OCI-LY3 (cell line): Measurements from ENCODE around the gene RPS6KL1.
A peak's percentile ranks its signal among the peaks of the same experiment; 100 is the strongest.

Experiments
- H2AFZ ChIP-seq: fragments of 200-600, 300-600 bp; shearing (Covaris generic); 2 replicates; pipeline ENCODE4 v1.6.0; 2014; ENCODE audit warnings: antibody characterized with exemption, low read depth, low read length
- H3K27ac ChIP-seq: fragments of 200-600, 300-600 bp; sonication (generic); 2 replicates; pipeline ENCODE4 v1.5.1; 2014; ENCODE audit warnings: mild to moderate bottlenecking, low read length, moderate library complexity, mixed read lengths
- H3K27me3 ChIP-seq: fragments of 200-600, 300-600 bp; sonication (generic); 2 replicates; pipeline ENCODE4 v1.6.1; 2014; ENCODE audit warnings: low read depth, low read length, mixed read lengths
- H3K36me3 ChIP-seq: fragments of 200-600, 300-600 bp; sonication (generic); replicated peaks from 2 replicates; pipeline ENCODE3; 2014; ENCODE audit warnings: low read depth, low read length, mixed read lengths
- H3K4me1 ChIP-seq: fragments of 300-600, 200-600 bp; sonication (generic); 2 replicates; pipeline ENCODE4 v1.6.1; 2014; ENCODE audit warnings: low read length, mixed read lengths
- H3K4me2 ChIP-seq: fragments of 200-600, 300-600 bp; sonication (generic); 2 replicates; pipeline ENCODE4 v1.6.1; 2014; ENCODE audit warnings: low read length, mixed read lengths
- H3K4me3 ChIP-seq: fragments of 300-600, 200-600 bp; sonication (generic); 2 replicates; pipeline ENCODE4 v1.5.1; 2014; ENCODE audit warnings: antibody characterized with exemption, mild to moderate bottlenecking, low read length, moderate library complexity
- H3K79me2 ChIP-seq: fragments of 300-600, 200-600 bp; shearing (Covaris generic); 2 replicates; pipeline ENCODE4 v1.6.1; 2014; ENCODE audit warnings: mild to moderate bottlenecking, low read length, mixed read lengths
- H3K9ac ChIP-seq: fragments of 300-600, 200-600 bp; shearing (Covaris generic); 2 replicates; pipeline ENCODE4 v1.6.0; 2014; ENCODE audit warnings: mild to moderate bottlenecking, low read length, moderate library complexity
- H3K9me3 ChIP-seq: fragments of 200-600, 300-600 bp; shearing (Covaris generic); 2 replicates; pipeline ENCODE4 v1.6.1; 2014; ENCODE audit warnings: low read length, mixed read lengths; ENCODE audit not compliant: insufficient read depth
- H4K20me1 ChIP-seq: fragments of 200-600, 300-600 bp; sonication (generic); 2 replicates; pipeline ENCODE4 v1.6.1; 2016; ENCODE audit warnings: low read length, mixed read lengths; ENCODE audit not compliant: insufficient read depth
- CTCF ChIP-seq: fragments of 200-600, 300-600 bp; sonication (generic); IDR thresholded peaks from 2 replicates; pipeline ENCODE4 v1.5.1; 2014; ENCODE audit warnings: antibody characterized with exemption, low read length, low read depth
- EZH2phosphoT487 ChIP-seq: fragments of 200-600 bp; shearing (Covaris generic); IDR thresholded peaks from 2 replicates; pipeline ENCODE4 v1.6.1; 2018; ENCODE audit warnings: antibody characterized with exemption, mixed run types, low read depth

Gene RPS6KL1

DNA sequence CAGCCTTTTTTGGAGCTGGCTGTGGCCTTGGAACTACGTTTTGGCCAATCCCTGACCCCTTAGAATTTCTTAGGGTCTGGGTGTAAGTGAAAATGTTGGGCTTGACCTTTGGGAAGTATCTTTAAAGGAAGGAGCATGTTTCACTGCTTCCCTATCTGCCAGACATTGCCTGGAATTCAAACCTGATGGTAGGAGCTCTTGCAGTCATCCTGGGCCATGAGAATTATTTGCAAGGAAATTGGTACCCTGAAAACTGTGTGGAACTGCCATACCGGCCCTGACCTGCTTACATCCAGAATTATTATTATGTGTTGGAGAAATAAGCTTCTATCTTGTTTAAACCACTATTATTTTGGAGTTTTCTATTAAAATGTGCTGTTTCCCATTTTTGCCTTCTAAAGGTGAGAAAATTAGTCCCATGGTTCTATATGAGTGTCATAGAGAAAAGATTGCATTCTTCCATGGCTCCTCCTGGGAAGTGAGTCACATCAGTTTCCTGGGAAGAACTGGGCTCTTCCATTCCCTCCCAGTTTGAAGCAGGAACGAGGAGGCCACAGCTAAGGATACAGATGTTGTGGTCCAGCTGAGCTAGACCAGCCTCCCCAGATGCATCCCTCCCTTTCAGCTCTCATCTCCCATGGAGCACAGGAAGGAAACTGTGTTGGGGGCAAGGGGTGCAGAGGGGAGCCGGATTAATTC, 41.9 kb upstream of the RPS6KL1 start:
- Histone ChIP-seq H3K4me1 (peaks cover 30% of the 10 kb centered on the region), H3K27ac (no peak overlapping the region), H3K9ac (no peak overlapping the region), H3K4me3 (no peak overlapping the region), H4K20me1 (no peaks in the 10 kb centered on the region), H3K79me2 (no peaks in the 10 kb centered on the region), H3K4me2 (no peak overlapping the region), H3K36me3 (no peaks in the 10 kb centered on the region), H3K27me3 (no peaks in the 10 kb centered on the region), H3K9me3 (no peaks in the 10 kb centered on the region), H2AFZ (no peak overlapping the region)
- TF ChIP-seq CTCF (no peak), EZH2phosphoT487 (no peak)

DNA sequence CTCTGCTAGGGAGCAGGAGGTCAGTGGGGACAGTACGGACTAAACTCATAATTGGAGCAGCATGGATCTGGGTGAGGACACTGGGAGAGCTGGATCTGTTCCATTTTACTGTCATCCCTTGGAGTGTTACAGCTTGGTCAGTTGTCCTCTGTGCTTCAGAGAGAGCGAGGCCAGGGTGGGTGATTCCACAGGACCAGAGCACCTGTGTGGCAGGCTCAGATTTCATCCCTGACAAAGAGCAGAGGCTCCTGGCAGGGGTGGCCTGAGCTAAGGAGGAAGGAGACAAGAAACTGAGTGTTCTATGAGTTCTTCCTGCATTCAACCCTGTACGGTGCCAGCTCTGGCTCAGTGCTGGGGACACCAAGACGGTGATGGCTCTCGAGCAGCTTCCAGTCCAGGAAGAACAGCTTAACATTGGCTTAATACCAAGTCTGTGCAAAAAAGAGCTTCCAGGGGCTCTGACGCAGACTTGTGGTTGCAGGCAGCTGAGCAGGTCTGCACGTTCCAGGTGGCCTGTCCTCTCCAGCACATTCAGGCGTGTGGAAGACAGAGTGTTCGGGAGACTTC, 40.7 kb upstream of the RPS6KL1 start:
- Histone ChIP-seq H3K4me3 (peak overlapping the region; percentile 73), H2AFZ (peak overlapping the region; percentile 72), H4K20me1 (no peaks in the 10 kb centered on the region), H3K27me3 (no peaks in the 10 kb centered on the region), H3K9ac (peak overlapping the region; percentile 69; the same call in 1 of the 2 replicates), H3K4me1 (peaks cover 33% of the 10 kb centered on the region), H3K4me2 (peak overlapping the region; percentile 87), H3K36me3 (no peaks in the 10 kb centered on the region), H3K79me2 (no peaks in the 10 kb centered on the region), H3K27ac (peak overlapping the region; percentile 8), H3K9me3 (no peaks in the 10 kb centered on the region)
- no peak for TF ChIP-seq CTCF
- no peak for TF ChIP-seq EZH2phosphoT487

GRCh38 chr14:74963178-74963704, 40.2 kb upstream of the RPS6KL1 start:
- TF ChIP-seq EZH2phosphoT487 (no peak), CTCF (no peak)
- peak overlapping the region; percentile 69 for H3K9ac ChIP-seq
- H2AFZ ChIP-seq: peak overlapping the region; percentile 72
- H3K4me1 ChIP-seq: peaks cover 33% of the 10 kb centered on the region
- peak overlapping the region; percentile 87 for H3K4me2 ChIP-seq
- H3K9me3 ChIP-seq: no peaks in the 10 kb centered on the region
- H3K27ac ChIP-seq: peak overlapping the region; percentile 65
- H3K79me2 ChIP-seq: no peaks in the 10 kb centered on the region
- H3K27me3 ChIP-seq: no peaks in the 10 kb centered on the region
- H3K36me3 ChIP-seq: no peaks in the 10 kb centered on the region
- H3K4me3 ChIP-seq: peak overlapping the region; percentile 73
- H4K20me1 ChIP-seq: no peaks in the 10 kb centered on the region

DNA sequence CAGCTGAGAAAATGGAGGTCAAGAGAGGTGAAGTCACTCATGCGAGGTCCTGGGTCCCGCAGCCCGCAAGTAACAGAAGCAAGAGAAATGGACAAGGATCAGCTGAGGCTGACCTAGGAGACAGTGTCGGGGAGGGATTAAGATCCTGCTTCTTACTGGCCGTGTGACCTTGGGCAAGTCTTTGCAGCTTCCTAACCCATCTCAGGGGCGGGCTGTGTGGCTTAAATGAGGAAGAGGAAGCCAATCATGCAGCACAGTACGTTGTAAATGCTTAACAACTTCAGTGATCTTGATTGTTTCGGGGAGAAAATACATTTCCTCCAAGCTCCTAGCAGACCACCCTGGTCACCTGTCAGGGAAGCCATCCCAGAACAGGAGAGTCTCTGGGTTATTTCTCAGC, 39.4 kb upstream of the RPS6KL1 start:
- TF ChIP-seq CTCF (no peak), EZH2phosphoT487 (no peak)
- Histone ChIP-seq H4K20me1 (no peaks in the 10 kb centered on the region), H3K4me3 (peak overlapping the region; percentile 73), H3K4me1 (peaks cover 33% of the 10 kb centered on the region), H3K36me3 (no peaks in the 10 kb centered on the region), H3K27ac (peak overlapping the region; percentile 65), H3K4me2 (peak overlapping the region; percentile 87), H3K79me2 (no peaks in the 10 kb centered on the region), H3K27me3 (no peaks in the 10 kb centered on the region), H3K9me3 (no peaks in the 10 kb centered on the region), H2AFZ (peak overlapping the region; percentile 72), H3K9ac (peak overlapping the region; percentile 69)
